ENCODE results near the gene CFAP251.

- TF ChIP-seq, protein P1, sequence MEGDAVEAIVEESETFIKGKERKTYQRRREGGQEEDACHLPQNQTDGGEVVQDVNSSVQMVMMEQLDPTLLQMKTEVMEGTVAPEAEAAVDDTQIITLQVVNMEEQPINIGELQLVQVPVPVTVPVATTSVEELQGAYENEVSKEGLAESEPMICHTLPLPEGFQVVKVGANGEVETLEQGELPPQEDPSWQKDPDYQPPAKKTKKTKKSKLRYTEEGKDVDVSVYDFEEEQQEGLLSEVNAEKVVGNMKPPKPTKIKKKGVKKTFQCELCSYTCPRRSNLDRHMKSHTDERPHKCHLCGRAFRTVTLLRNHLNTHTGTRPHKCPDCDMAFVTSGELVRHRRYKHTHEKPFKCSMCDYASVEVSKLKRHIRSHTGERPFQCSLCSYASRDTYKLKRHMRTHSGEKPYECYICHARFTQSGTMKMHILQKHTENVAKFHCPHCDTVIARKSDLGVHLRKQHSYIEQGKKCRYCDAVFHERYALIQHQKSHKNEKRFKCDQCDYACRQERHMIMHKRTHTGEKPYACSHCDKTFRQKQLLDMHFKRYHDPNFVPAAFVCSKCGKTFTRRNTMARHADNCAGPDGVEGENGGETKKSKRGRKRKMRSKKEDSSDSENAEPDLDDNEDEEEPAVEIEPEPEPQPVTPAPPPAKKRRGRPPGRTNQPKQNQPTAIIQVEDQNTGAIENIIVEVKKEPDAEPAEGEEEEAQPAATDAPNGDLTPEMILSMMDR (IDR thresholded peaks at IDR 0.05; ENCODE audit: extremely low read depth in 1 of 2, insufficient read depth in 1 of 2, low read depth in 1 of 2, low read length in 2 of 2): no peak
- TF ChIP-seq MYC (IDR thresholded peaks at IDR 0.05; ENCODE audit: low read depth, low read length) (no peak), POLR2A (IDR thresholded peaks at IDR 0.05; ENCODE audit: low read depth, low read length) (no peak), MAX (IDR thresholded peaks at IDR 0.05; ENCODE audit: insufficient read depth, insufficient read length) (no peak), POLR2AphosphoS5 (IDR thresholded peaks at IDR 0.05; ENCODE audit: insufficient read depth, low read depth, low read length) (no peak), GATA2 (IDR thresholded peaks at IDR 0.05; ENCODE audit: insufficient read depth, insufficient read length, low read depth, low read length) (no peak)
These were observed 50.5 kb downstream of the CFAP251 start for GRCh38 chr12:121968876-121969275.
